Purkinje cell (primary cell): ENCODE results near the gene ISOC2. TPM values are rescaled to one million over a fixed set of nuclear protein-coding genes. Genes with fewer than 3 reads are reported as not detected.

Experiments used
- polyA plus RNA-seq: library from polyadenylated mRNA; unstranded; fragments of >200 nt; fragmentation: Nextera tagmentation; gene quantifications from 2 replicates; pipeline ENCODE4 v1.2.1, GENCODE V29; 2014

The ISOC2 gene
- polyA plus RNA-seq = 0.93 and 1.2 TPM in 2 replicates

GRCh38 chr19:55461259-55461973 lies at the start of gene ISOC2:
ISOC2 (minus strand) TSS chr19:55461642; CDS start chr19:55456486, 5,156 bp downstream.

GRCh38 chr19:55487924-55488687 lies 26.7 kb upstream of the ISOC2 start, which contains the start of gene SSC5D:
SSC5D (plus strand) TSS chr19:55488436; CDS start chr19:55488590, 154 bp downstream.

GRCh38 chr19:55484593-55485438 lies 23.4 kb upstream of the ISOC2 start, which contains the start of gene NAT14:
NAT14 (plus strand) TSS chr19:55485188; CDS start chr19:55485709, 521 bp downstream.

GRCh38 chr19:55476100-55476775 lies 14.8 kb upstream of the ISOC2 start, which contains the start of gene ZNF628:
ZNF628 (plus strand) TSS chr19:55476617; CDS start chr19:55479911, 3,294 bp downstream.

GRCh38 chr19:55464662-55465054 lies 3.2 kb upstream of the ISOC2 start, which contains the start of gene C19orf85:
C19orf85 (minus strand) TSS chr19:55464751; CDS start chr19:55464554, 197 bp downstream.

GRCh38 chr19:55443045-55443823 lies 18.2 kb downstream of the ISOC2 start, which contains the start of gene SHISA7:
SHISA7 (minus strand) TSS chr19:55443300; CDS start chr19:55442863, 437 bp downstream.

GRCh38 chr19:55407550-55407799 lies 54.0 kb downstream of the ISOC2 start, which contains the start of gene UBE2S:
UBE2S (minus strand) TSS chr19:55407788; CDS start chr19:55407589, 199 bp downstream.

Other genes starting within 250 kb of the ISOC2 start
- gene TMEM86B, start 232.9 kb downstream of the ISOC2 start, polyA plus RNA-seq = 0.27 and 1.3 TPM in 2 replicates
- gene PPP6R1, start 202.6 kb downstream of the ISOC2 start, polyA plus RNA-seq = 1.3 and 2.7 TPM in 2 replicates
- 5.9 and 10.4 TPM in 2 replicates for gene HSPBP1, start 181.5 kb downstream of the ISOC2 start, polyA plus RNA-seq
- gene BRSK1, start 177.6 kb downstream of the ISOC2 start, polyA plus RNA-seq = 0.44 and 2.8 TPM in 2 replicates
- not detected in 2 replicates for gene TMEM150B, start 136.3 kb downstream of the ISOC2 start, polyA plus RNA-seq
- 0.77 TPM in 1 of 2 replicates, not detected in the other for gene KMT5C, start 121.8 kb downstream of the ISOC2 start, polyA plus RNA-seq
- not detected in 2 replicates for gene COX6B2, start 106.9 kb downstream of the ISOC2 start, polyA plus RNA-seq
- gene GARIN5B, start 98.4 kb downstream of the ISOC2 start, polyA plus RNA-seq = not detected in 2 replicates
- not detected in 2 replicates for gene IL11, start 91.2 kb downstream of the ISOC2 start, polyA plus RNA-seq
- not detected in 2 replicates for gene TMEM190, start 84.8 kb downstream of the ISOC2 start, polyA plus RNA-seq
- gene TMEM238, start 77.3 kb downstream of the ISOC2 start, polyA plus RNA-seq = not detected in 2 replicates
- gene RPL28, start 75.7 kb downstream of the ISOC2 start, polyA plus RNA-seq = 339 and 376 TPM in 2 replicates
- gene UBE2S, start 53.9 kb downstream of the ISOC2 start, polyA plus RNA-seq = 1.3 and 1.6 TPM in 2 replicates
- gene SHISA7, start 18.3 kb downstream of the ISOC2 start, polyA plus RNA-seq = 0.62 TPM in 1 of 2 replicates, not detected in the other
- not detected in 2 replicates for gene C19orf85, start 3.1 kb upstream of the ISOC2 start, polyA plus RNA-seq
- gene ZNF628, start 15.0 kb upstream of the ISOC2 start, polyA plus RNA-seq = not detected in 2 replicates
- gene NAT14, start 23.5 kb upstream of the ISOC2 start, polyA plus RNA-seq = 26.9 and 43.3 TPM in 2 replicates
- gene SSC5D, start 26.8 kb upstream of the ISOC2 start, polyA plus RNA-seq = 0.05 TPM in 1 of 2 replicates, not detected in the other
- gene SBK2, start 75.5 kb upstream of the ISOC2 start, polyA plus RNA-seq = not detected in 2 replicates
- not detected in 2 replicates for gene SBK3, start 83.9 kb upstream of the ISOC2 start, polyA plus RNA-seq
- 0.36 and 0.48 TPM in 2 replicates for gene ZNF579, start 119.2 kb upstream of the ISOC2 start, polyA plus RNA-seq
- gene FIZ1, start 137.9 kb upstream of the ISOC2 start, polyA plus RNA-seq = 1.7 and 4.2 TPM in 2 replicates
- 0.36 TPM in 1 of 2 replicates, not detected in the other for gene ZNF524, start 138.6 kb upstream of the ISOC2 start, polyA plus RNA-seq
- 0.22 TPM in 1 of 2 replicates, not detected in the other for gene ZNF865, start 144.0 kb upstream of the ISOC2 start, polyA plus RNA-seq
- 0.16 and 0.27 TPM in 2 replicates for gene ZNF784, start 162.9 kb upstream of the ISOC2 start, polyA plus RNA-seq
- gene ZNF580, start 179.4 kb upstream of the ISOC2 start, polyA plus RNA-seq = 8.2 and 11.4 TPM in 2 replicates
- gene ZNF581, start 182.0 kb upstream of the ISOC2 start, polyA plus RNA-seq = 0.74 and 4.1 TPM in 2 replicates
- gene CCDC106, start 186.6 kb upstream of the ISOC2 start, polyA plus RNA-seq = 0.35 and 0.67 TPM in 2 replicates
- 2.8 and 3.7 TPM in 2 replicates for gene U2AF2, start 193.4 kb upstream of the ISOC2 start, polyA plus RNA-seq
- 1.3 and 1.4 TPM in 2 replicates for gene EPN1, start 213.6 kb upstream of the ISOC2 start, polyA plus RNA-seq